SK-N-SH (cell line): ENCODE data around the gene SELENOS. TPM values are rescaled to one million over a fixed set of nuclear protein-coding genes. Genes with fewer than 3 reads are reported as not detected.

Source experiments
- CTCF ChIA-PET: fragments of 300-600, 350-600 bp; formaldehyde crosslinking; extraction: SDS; loops from one replicate; lab custom pipeline; 2021; lab: Yijun Ruan, JAX
- POLR2A ChIA-PET: fragments of 350-600 bp; sonication (Branson Sonifier 250); formaldehyde crosslinking; extraction: SDS; loops from one replicate; lab custom pipeline; 2020; ENCODE audit warnings: antibody characterized with exemption, inconsistent platforms; lab: Yijun Ruan, JAX
- DNase-seq: peaks from one replicate; pipeline ENCODE4 v3.0.0; 2012
- H2AFZ ChIP-seq: fragments of 200-600 bp; sonication (generic); 2 replicates; pipeline ENCODE4 v1.8.1; 2016; ENCODE audit warnings: antibody characterized with exemption, mild to moderate bottlenecking, low read depth
- H3F3A ChIP-seq: fragments of 200-600 bp; sonication (generic); replicated peaks from 2 replicates; pipeline ENCODE3; 2016; ENCODE audit warnings: antibody characterized with exemption, mild to moderate bottlenecking; ENCODE audit not compliant: insufficient read depth
- H3K27ac ChIP-seq, 2 experiments: fragments of 200-500 bp in 1 of 2; fragments of 200-600 bp in 1 of 2; sonication (Bioruptor generic) in 1 of 2; sonication (generic), shearing (Covaris generic) in 1 of 2; 2 replicates each; pipeline versions ENCODE4 v1.5.1 to v1.6.1; 2014 to 2016; ENCODE audit warnings: low read depth in 2 of 2, inconsistent platforms in 1 of 2, low read length in 1 of 2, mild to moderate bottlenecking in 1 of 2, mixed read lengths in 1 of 2
- H3K27me3 ChIP-seq: fragments of 200-600 bp; sonication (generic), shearing (Covaris generic); 2 replicates; pipeline ENCODE4 v1.6.1; 2016; ENCODE audit warnings: mixed run types; ENCODE audit not compliant: insufficient read depth
- H3K36me3 ChIP-seq, 2 experiments: fragments of 200-500 bp in 1 of 2; fragments of 200-600 bp in 1 of 2; sonication (Bioruptor generic) in 1 of 2; sonication (generic) in 1 of 2; replicated peaks in 1 of 2; 2 replicates each; pipeline versions ENCODE3 to v1.5.1; 2014 to 2016; ENCODE audit warnings: low read length in 1 of 2, mild to moderate bottlenecking in 1 of 2; ENCODE audit not compliant: insufficient read depth in 2 of 2, control insufficient read depth in 1 of 2
- H3K4me1 ChIP-seq, 2 experiments: fragments of 200-500 bp in 1 of 2; fragments of 200-600 bp in 1 of 2; sonication (Bioruptor generic) in 1 of 2; sonication (generic), shearing (Covaris generic) in 1 of 2; 2 replicates each; pipeline versions ENCODE4 v1.5.1 to v1.6.1; 2014 to 2016; ENCODE audit warnings: low read depth in 1 of 2, low read length in 1 of 2, mixed run types in 1 of 2; ENCODE audit not compliant: insufficient read depth in 2 of 2, control insufficient read depth in 1 of 2
- H3K4me2 ChIP-seq: fragments of 200-600 bp; sonication (generic), shearing (Covaris generic); 2 replicates; pipeline ENCODE4 v1.6.1; 2017; ENCODE audit warnings: mixed run types
- H3K4me3 ChIP-seq, 2 experiments: fragments of 200-500 bp in 1 of 2; fragments of 200-600 bp in 1 of 2; sonication (Bioruptor generic) in 1 of 2; sonication (generic), shearing (Covaris generic) in 1 of 2; 2 replicates each; pipeline versions ENCODE4 v1.5.1 to v1.8.1; 2014 to 2016; ENCODE audit warnings: low read depth in 2 of 2, inconsistent platforms in 1 of 2, low read length in 1 of 2, mild to moderate bottlenecking in 1 of 2, mixed read lengths in 1 of 2, moderate library complexity in 1 of 2
- H3K79me2 ChIP-seq: fragments of 200-600 bp; sonication (generic); 2 replicates; pipeline ENCODE4 v1.8.1; 2017; ENCODE audit warnings: mild to moderate bottlenecking; ENCODE audit not compliant: insufficient read depth
- H3K9ac ChIP-seq: fragments of 200-600 bp; sonication (generic); 2 replicates; pipeline ENCODE4 v1.6.1; 2017; ENCODE audit warnings: mixed run types
- H3K9me2 ChIP-seq: fragments of 200-600 bp; sonication (generic); 2 replicates; pipeline ENCODE4 v1.6.1; 2017; ENCODE audit warnings: mixed run types
- H3K9me3 ChIP-seq: fragments of 200-600 bp; sonication (generic); 2 replicates; pipeline ENCODE4 v1.6.1; 2017; ENCODE audit warnings: mixed run types, mild to moderate bottlenecking, moderate library complexity
- H4K20me1 ChIP-seq: fragments of 200-600 bp; sonication (generic); 2 replicates; pipeline ENCODE4 v1.6.1; 2017; ENCODE audit warnings: mild to moderate bottlenecking, mixed run types; ENCODE audit not compliant: insufficient read depth
- ELF1 ChIP-seq: IDR thresholded peaks from 2 replicates; pipeline ENCODE4 v1.4.0; 2012
- FOSL2 ChIP-seq: IDR thresholded peaks from 2 replicates; pipeline ENCODE4 v1.4.0; 2012; ENCODE audit warnings: low read depth, mild to moderate bottlenecking, moderate library complexity, borderline replicate concordance
- FOXJ3 ChIP-seq: sonication (generic); formaldehyde crosslinking; IDR thresholded peaks from 2 replicates; pipeline ENCODE4 v1.5.1; 2020; ENCODE audit warnings: mild to moderate bottlenecking, missing genetic modification reagents
- FOXM1 ChIP-seq: IDR thresholded peaks from 2 replicates; pipeline ENCODE4 v1.4.0; 2012; ENCODE audit warnings: low read depth, mild to moderate bottlenecking
- JUND ChIP-seq: IDR thresholded peaks from 2 replicates; pipeline ENCODE4 v1.4.0; 2012
- MEF2A ChIP-seq: IDR thresholded peaks from 2 replicates; pipeline ENCODE4 v1.4.0; 2012; ENCODE audit warnings: low read depth, borderline replicate concordance
- MXI1 ChIP-seq: IDR thresholded peaks from 2 replicates; pipeline ENCODE4 v1.6.1; 2012; ENCODE audit warnings: mild to moderate bottlenecking, low read depth, low read length, improper control_type of control experiment
- NFIC ChIP-seq: IDR thresholded peaks from 2 replicates; pipeline ENCODE4 v1.4.0; 2012; ENCODE audit warnings: borderline replicate concordance
- NRF1 ChIP-seq: IDR thresholded peaks from 2 replicates; pipeline ENCODE4 v1.6.1; 2012; ENCODE audit warnings: low read depth, mild to moderate bottlenecking, low read length
- POLR2AphosphoS5 ChIP-seq: IDR thresholded peaks from 2 replicates; pipeline ENCODE4 v1.6.1; 2012; ENCODE audit warnings: low read depth, low read length
- RCOR1 ChIP-seq: fragments of 150-350 bp; IDR thresholded peaks from 2 replicates; pipeline ENCODE4 v1.6.1; 2017; ENCODE audit warnings: antibody characterized with exemption, low read length
- RFX5 ChIP-seq: IDR thresholded peaks from 2 replicates; pipeline ENCODE4 v1.6.1; 2012; ENCODE audit warnings: mild to moderate bottlenecking, improper control_type of control experiment, low read length
- SIN3A ChIP-seq: IDR thresholded peaks from 2 replicates; pipeline ENCODE4 v1.6.1; 2012; ENCODE audit warnings: low read depth, mild to moderate bottlenecking, low read length, moderate library complexity, borderline replicate concordance
- TCF12 ChIP-seq: IDR thresholded peaks from 2 replicates; pipeline ENCODE4 v1.4.0; 2012
- TEAD4 ChIP-seq: IDR thresholded peaks from 2 replicates; pipeline ENCODE4 v1.4.0; 2012; ENCODE audit warnings: mild to moderate bottlenecking, borderline replicate concordance; ENCODE audit not compliant: insufficient read depth
- YY1 ChIP-seq: IDR thresholded peaks from 2 replicates; pipeline ENCODE4 v1.4.0; 2012; ENCODE audit warnings: low read depth, mild to moderate bottlenecking
- WGBS: methylation state at CpG from one replicate; pipeline ENCODE4 v1.1.6; 2017; ENCODE audit warnings: low lambda C conversion rate; 5-methylcytosine and 5-hydroxymethylcytosine counted together
- polyA plus RNA-seq, 3 experiments: library from polyadenylated mRNA; depleted of rRNA; stranded (reverse); fragments of >200 nt; gene quantifications; 2 replicates each; pipeline ENCODE4 v1.2.3, GENCODE V29; 2012
- TF ChIP-seq, protein P1 (sequence below): fragments of 150-350 bp; IDR thresholded peaks from 2 replicates; pipeline ENCODE4 v1.6.1; 2017; ENCODE audit warnings: antibody characterized with exemption, low read length, low read depth, borderline replicate concordance
- TF ChIP-seq, protein P2 (sequence below): fragments of 150-350 bp; IDR thresholded peaks from 2 replicates; pipeline ENCODE4 v1.6.1; 2016; ENCODE audit warnings: mild to moderate bottlenecking, low read depth, low read length
- TF ChIP-seq, protein P3 (sequence below): IDR thresholded peaks from 2 replicates; pipeline ENCODE4 v1.6.1; 2012; ENCODE audit warnings: mild to moderate bottlenecking, low read depth, low read length, moderate library complexity
- TF ChIP-seq, protein P4 (sequence below): IDR thresholded peaks from 2 replicates; pipeline ENCODE4; 2012

SELENOS gene
- polyA plus RNA-seq, 1 of the 3 experiments (the other 2 are of a cell fraction) = 101 TPM

DNA sequence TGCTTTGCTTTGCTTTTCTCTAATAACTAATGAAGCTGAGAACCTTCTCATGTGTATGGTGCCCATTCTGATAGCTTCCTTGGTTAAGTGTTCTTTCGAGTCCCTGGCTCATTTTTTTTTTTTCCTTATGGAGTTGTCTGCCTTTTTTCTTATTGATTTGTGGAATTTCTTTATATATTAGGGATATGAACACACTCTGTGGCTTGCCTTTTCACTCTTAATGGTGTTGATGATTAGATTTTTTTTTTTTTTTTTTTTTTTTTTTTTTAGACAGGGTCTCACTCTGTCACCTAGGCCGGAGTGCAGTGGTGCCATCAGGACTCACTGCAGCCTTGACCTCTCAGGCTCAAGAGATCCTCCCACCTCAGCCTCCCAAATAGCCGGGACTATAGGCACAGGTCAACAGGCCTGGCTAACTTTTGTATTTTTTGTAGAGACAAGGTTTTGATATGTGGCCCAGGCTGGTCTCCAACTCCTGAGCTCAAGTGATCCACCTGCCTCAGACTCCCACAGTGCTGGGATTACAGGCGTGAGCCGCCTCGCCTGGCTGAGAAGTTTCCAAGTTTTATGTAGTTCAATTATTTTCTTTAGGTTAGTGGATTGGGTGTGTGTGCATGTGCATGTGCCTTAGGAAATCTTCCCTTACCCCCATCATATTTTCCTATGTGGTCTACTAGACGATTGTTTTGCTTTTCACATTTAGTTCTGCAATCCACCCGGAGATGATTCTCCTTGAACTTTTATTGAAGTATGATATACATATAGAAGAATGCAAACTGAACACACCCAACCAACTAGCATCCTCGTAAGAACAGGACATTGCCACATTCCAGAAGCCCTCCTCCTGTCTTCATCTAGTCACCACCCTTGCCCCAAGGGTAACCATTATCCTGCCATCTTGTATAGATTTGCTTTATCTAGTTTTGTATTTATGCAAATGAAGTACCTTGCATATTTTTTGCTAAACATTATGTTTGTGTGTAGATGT lies 19.4 kb upstream of the SELENOS start (continued):
- TF ChIP-seq, protein P1, sequence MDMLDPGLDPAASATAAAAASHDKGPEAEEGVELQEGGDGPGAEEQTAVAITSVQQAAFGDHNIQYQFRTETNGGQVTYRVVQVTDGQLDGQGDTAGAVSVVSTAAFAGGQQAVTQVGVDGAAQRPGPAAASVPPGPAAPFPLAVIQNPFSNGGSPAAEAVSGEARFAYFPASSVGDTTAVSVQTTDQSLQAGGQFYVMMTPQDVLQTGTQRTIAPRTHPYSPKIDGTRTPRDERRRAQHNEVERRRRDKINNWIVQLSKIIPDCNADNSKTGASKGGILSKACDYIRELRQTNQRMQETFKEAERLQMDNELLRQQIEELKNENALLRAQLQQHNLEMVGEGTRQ = no peak
- TF ChIP-seq TEAD4 (no peak), MXI1 (no peak), JUND (no peak), SIN3A (no peak), FOSL2 (no peak), POLR2AphosphoS5 (no peak), TCF12 (no peak), RCOR1 (no peak), FOXM1 (no peak)
- TF ChIP-seq, protein P2, sequence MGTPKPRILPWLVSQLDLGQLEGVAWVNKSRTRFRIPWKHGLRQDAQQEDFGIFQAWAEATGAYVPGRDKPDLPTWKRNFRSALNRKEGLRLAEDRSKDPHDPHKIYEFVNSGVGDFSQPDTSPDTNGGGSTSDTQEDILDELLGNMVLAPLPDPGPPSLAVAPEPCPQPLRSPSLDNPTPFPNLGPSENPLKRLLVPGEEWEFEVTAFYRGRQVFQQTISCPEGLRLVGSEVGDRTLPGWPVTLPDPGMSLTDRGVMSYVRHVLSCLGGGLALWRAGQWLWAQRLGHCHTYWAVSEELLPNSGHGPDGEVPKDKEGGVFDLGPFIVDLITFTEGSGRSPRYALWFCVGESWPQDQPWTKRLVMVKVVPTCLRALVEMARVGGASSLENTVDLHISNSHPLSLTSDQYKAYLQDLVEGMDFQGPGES = no peak

DNA sequence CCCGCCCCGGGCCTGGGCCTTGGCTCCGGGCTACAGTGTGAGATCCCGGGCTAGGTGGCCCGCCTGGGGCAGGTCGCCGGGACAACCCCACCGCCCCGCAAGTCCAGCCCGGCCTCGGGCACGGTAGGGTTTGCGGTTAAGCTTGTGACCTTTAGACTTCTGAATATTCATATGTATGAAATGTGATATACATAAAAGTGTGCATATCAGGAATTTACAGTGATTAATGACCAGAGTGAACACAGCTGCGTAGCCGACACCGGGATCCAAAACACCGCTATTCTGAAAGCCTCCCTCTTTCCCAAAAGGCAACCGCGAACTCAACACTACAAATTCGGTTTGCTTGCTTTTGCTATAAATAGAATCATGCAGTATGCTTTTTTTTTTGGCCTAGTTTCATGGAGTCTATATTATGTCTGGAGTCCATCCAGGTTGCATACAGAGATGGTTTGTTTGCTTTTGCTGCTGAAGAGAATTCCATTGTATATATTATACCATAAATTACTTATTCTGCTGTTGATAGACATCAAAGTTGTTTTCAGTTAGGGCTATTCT lies 18.4 kb upstream of the SELENOS start:
- no peak for TF ChIP-seq NFIC
- TF ChIP-seq FOXJ3 (CRISPR knock-in tag) = no peak
- TF ChIP-seq ELF1 = no peak
- no peak for TF ChIP-seq POLR2AphosphoS5
- no peak for TF ChIP-seq FOSL2
- TF ChIP-seq FOXM1 = no peak
- no peak for TF ChIP-seq RFX5
- TF ChIP-seq NRF1 = no peak
- TF ChIP-seq, protein P3, sequence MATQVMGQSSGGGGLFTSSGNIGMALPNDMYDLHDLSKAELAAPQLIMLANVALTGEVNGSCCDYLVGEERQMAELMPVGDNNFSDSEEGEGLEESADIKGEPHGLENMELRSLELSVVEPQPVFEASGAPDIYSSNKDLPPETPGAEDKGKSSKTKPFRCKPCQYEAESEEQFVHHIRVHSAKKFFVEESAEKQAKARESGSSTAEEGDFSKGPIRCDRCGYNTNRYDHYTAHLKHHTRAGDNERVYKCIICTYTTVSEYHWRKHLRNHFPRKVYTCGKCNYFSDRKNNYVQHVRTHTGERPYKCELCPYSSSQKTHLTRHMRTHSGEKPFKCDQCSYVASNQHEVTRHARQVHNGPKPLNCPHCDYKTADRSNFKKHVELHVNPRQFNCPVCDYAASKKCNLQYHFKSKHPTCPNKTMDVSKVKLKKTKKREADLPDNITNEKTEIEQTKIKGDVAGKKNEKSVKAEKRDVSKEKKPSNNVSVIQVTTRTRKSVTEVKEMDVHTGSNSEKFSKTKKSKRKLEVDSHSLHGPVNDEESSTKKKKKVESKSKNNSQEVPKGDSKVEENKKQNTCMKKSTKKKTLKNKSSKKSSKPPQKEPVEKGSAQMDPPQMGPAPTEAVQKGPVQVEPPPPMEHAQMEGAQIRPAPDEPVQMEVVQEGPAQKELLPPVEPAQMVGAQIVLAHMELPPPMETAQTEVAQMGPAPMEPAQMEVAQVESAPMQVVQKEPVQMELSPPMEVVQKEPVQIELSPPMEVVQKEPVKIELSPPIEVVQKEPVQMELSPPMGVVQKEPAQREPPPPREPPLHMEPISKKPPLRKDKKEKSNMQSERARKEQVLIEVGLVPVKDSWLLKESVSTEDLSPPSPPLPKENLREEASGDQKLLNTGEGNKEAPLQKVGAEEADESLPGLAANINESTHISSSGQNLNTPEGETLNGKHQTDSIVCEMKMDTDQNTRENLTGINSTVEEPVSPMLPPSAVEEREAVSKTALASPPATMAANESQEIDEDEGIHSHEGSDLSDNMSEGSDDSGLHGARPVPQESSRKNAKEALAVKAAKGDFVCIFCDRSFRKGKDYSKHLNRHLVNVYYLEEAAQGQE = no peak
- no peak for TF ChIP-seq MEF2A
- no peak for TF ChIP-seq MXI1
- no peak for TF ChIP-seq YY1
- TF ChIP-seq, protein P4, sequence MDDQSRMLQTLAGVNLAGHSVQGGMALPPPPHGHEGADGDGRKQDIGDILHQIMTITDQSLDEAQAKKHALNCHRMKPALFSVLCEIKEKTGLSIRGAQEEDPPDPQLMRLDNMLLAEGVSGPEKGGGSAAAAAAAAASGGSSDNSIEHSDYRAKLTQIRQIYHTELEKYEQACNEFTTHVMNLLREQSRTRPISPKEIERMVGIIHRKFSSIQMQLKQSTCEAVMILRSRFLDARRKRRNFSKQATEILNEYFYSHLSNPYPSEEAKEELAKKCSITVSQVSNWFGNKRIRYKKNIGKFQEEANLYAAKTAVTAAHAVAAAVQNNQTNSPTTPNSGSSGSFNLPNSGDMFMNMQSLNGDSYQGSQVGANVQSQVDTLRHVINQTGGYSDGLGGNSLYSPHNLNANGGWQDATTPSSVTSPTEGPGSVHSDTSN = no peak
- DNase-seq = no peak
- Histone ChIP-seq H3K27me3 (no peaks in the 10 kb centered on the region), H2AFZ (peak overlapping the region; percentile 95), H3K4me1 (peaks cover 8 to 12% of the 10 kb centered on the region in 2 experiments; a peak in 2 of 4 replicates), H3K9me3 (no peaks in the 10 kb centered on the region), H3K9ac (peak overlapping the region; percentile 86), H4K20me1 (peaks cover 21% of the 10 kb centered on the region), H3K9me2 (no peaks in the 10 kb centered on the region), H3K27ac (peak overlapping the region; percentile 87 to 94), H3F3A (peaks cover 19% of the 10 kb centered on the region), H3K36me3 (peaks cover 13 to 17% of the 10 kb centered on the region in 2 experiments), H3K4me2 (peak overlapping the region; percentile 83), H3K79me2 (peaks cover 46% of the 10 kb centered on the region), H3K4me3 (peak overlapping the region; percentile 82 to 98)
- CTCF ChIA-PET = interaction anchor here (0.9 to 11.2 kb wide), 6 partner anchors 174 to 358 kb away, joined by 3 to 139 read pairs (median 4); no protein-coding TSS in a partner anchor
- WGBS = 3% methylated on average over 19 of the region's 20 CpGs
- POLR2A ChIA-PET = interaction anchor here (0.6 to 1.4 kb wide), 2 partner anchors 24 to 155 kb away, joined by 3 to 6 read pairs; no protein-coding TSS in a partner anchor
